GM12891 (cell line): Measurements from ENCODE around the gene IQCH.

ENCODE experiments used
- POLR2A ChIP-seq: IDR thresholded peaks from 2 replicates; pipeline ENCODE4 v1.6.1; 2011; ENCODE audit warnings: low read depth, low read length, control low read depth
- POLR2AphosphoS5 ChIP-seq: IDR thresholded peaks from 2 replicates; pipeline ENCODE4 v1.6.1; 2011; ENCODE audit warnings: low read depth, low read length, control low read depth
- TAF1 ChIP-seq: IDR thresholded peaks from 2 replicates; pipeline ENCODE4 v1.6.1; 2011; ENCODE audit warnings: low read depth, low read length, control low read depth

DNA sequence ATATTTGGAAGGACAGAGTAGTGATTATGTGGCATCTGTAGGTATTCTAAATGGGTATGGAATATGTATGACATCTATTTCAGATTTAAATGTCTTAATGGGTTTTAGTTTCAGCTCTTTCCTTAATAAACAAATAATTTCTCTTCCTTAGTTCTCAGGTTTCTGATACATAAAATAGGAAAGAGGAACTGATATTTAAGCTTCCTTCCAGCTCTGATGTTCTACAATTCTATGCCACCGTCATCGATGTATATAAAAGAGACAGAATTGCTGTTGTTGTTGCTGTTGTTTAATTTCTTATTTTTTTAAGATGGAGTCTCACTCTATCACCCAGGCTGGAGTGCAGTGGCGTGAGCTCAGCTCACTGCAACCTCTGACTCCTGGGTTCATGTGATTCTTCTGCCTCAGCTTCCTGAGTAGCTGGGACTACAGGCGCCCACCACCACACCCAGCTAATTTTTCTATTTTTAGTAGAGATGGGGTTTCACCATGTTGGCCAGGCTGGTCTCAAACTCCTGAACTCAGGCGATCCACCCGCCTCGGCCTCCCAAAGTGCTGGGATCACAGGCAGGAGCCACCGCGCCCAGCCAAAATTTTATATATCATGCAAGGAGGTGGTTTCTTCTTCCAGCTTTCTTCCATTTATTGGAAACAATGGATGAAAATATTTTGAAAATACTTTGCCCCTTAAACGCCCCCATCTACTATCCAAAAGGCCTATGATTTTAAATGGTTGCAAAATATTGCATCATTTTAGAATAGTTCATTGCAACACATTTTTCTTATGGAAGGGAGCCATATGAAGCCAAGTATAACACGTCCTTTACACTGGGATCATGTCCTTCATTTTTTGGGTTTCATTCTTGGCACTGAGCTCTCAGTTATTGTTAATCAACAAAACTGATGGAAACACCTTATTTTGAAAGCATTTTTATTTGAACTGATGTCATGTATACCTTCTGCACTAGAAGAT is 252.5 kb downstream of the IQCH start:
- TF ChIP-seq POLR2AphosphoS5 (no peak), POLR2A (no peak), TAF1 (no peak)
